SK-N-SH treated with all-trans-retinoic acid at 6 μM for 48 hours (cell line): Measurements from ENCODE around the gene AHCYL2.

Experiments
- GLIS3 ChIP-seq: fragments of 250-450 bp; sonication (Bioruptor Pico); IDR thresholded peaks from 2 replicates; pipeline ENCODE4 v1.5.0; 2020; ENCODE audit warnings: mild to moderate bottlenecking, moderate library complexity
- ISL1 ChIP-seq: fragments of 250-450 bp; sonication (Bioruptor Pico); IDR thresholded peaks from 2 replicates; pipeline ENCODE4 v2.1.2; 2022; ENCODE audit warnings: mild to moderate bottlenecking, moderate library complexity
- ZFP30 ChIP-seq: fragments of 450-650 bp; formaldehyde crosslinking; IDR thresholded peaks from 2 replicates; pipeline ENCODE4 v1.5.0; 2022; ENCODE audit warnings: mild to moderate bottlenecking, moderate library complexity

DNA sequence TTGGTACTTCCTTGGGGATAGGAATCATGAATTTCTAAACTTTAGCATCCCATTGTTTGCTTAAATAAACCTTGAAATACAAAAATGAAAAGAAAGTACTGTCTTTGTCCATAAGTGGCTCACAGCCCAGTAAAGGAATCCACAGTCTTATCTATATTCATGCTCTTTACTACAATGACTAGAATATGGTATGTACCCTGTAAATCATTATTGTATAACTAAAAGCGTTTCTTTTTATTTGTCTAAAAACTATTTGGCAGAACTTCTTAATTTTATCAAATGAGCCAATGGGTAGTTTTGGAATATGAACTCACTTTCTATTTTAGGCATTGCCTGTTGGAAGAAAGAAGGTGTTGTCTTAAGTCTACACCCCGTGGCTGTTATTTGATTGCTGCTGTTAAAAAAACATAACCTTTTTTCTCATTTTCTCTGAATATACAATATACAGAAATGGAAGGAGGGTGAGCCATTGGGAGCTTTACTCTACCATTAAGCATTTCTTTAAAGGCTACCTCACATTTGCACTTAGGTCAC is 197.0 kb downstream of the AHCYL2 start:
- TF ChIP-seq ISL1 (CRISPR knock-in tag) (no peak), GLIS3 (CRISPR knock-in tag) (no peak), ZFP30 (CRISPR knock-in tag) (no peak)
